Heart right ventricle (tissue), 16 donors: ENCODE results near the gene MZF1. TPM values are rescaled to one million over a fixed set of nuclear protein-coding genes. Genes with fewer than 3 reads are reported as not detected.

Experiments used
- ATAC-seq, 8 donors: fragments of 200-7000 bp; cut with Tn5 transposase; one replicate each; pipeline ENCODE4 v1.9.1; 2020; ENCODE audit warnings: mild to moderate bottlenecking in 8 of 8, moderate library complexity in 8 of 8, moderate number of reproducible peaks in 1 of 8
- DNase-seq, 2 donors: peaks; one replicate each; pipeline ENCODE4 v3.0.0-alpha.2; 2020
- H3K27ac ChIP-seq, 10 donors: fragments of 200-600 bp; sonication (generic) in 2 of 10; one replicate each; pipeline versions ENCODE4 v1.5.0 to v1.8.0; 2020 to 2022; ENCODE audit warnings: mild to moderate bottlenecking in 3 of 10
- H3K27me3 ChIP-seq, 7 donors: fragments of 200-600 bp; one replicate each; pipeline ENCODE4 v1.8.0; 2021 to 2022; ENCODE audit warnings: mild to moderate bottlenecking in 2 of 7
- H3K36me3 ChIP-seq, 9 donors: fragments of 200-600 bp; sonication (generic) in 1 of 9; one replicate each; pipeline versions ENCODE4 v1.5.0 to v1.8.0; 2020 to 2022; ENCODE audit warnings: mild to moderate bottlenecking in 2 of 9
- H3K4me1 ChIP-seq, 9 donors: fragments of 200-600 bp; sonication (generic) in 1 of 9; one replicate each; pipeline versions ENCODE4 v1.5.0 to v1.8.0; 2020 to 2022; ENCODE audit warnings: mild to moderate bottlenecking in 4 of 9
- H3K4me3 ChIP-seq, 10 donors: fragments of 200-600 bp; sonication (generic) in 2 of 10; one replicate each; pipeline versions ENCODE4 v1.5.0 to v1.8.0; 2020 to 2022; ENCODE audit warnings: mild to moderate bottlenecking in 7 of 10, moderate library complexity in 2 of 10
- H3K9me3 ChIP-seq, 11 donors: fragments of 200-600 bp in 10 of 11; sonication (generic) in 2 of 11; one replicate each; pipeline versions ENCODE4 v1.5.0 to v1.8.0; 2013 to 2022; ENCODE audit warnings: mild to moderate bottlenecking in 2 of 11, control low read depth in 1 of 11, moderate library complexity in 1 of 11
- WGBS, 2 donors: extraction: QIAGEN DNeasy Blood & Tissue Kit; methylation state at CpG; one replicate each; pipeline ENCODE4 v1.1.7; 2013; ENCODE audit warnings: inconsistent platforms in 1 of 2; 5-methylcytosine and 5-hydroxymethylcytosine counted together
- intact Hi-C, 10 donors: fragments of 100-400 bp; cut with DNase I; formaldehyde crosslinking; loops; one replicate each; pipeline versions ENCODE4 v1.11.1 to v1.14.2; 2022
- polyA plus RNA-seq, 2 donors: library from polyadenylated mRNA; stranded (reverse); fragments of 200-250 nt; gene quantifications; one replicate each; pipeline ENCODE4 v1.2.3, GENCODE V29; 2013
- total RNA-seq, 10 donors: library from RNA; stranded (reverse); fragmentation: NEBNext Ultra II Directional in 3 of 10; extraction: Animal tissue kit (Norgen Biotek cat#: 25700) in 3 of 10; gene quantifications; one replicate each; pipeline versions ENCODE4 v1.2.1 to v1.2.4, GENCODE V29; 2021 to 2023
- TF ChIP-seq, protein P1 (sequence below), 9 donors: fragments of 200-600 bp; sonication (generic) in 2 of 9; IDR thresholded peaks; one replicate each; pipeline versions ENCODE4 v1.5.0 to v1.8.0; 2021 to 2022; ENCODE audit warnings: antibody characterized with exemption in 9 of 9, mild to moderate bottlenecking in 5 of 9, moderate library complexity in 1 of 9
- donor health status: Arrhythmogenic right ventricular cardiomyopathy.
- donor health status: ischemic (EF 13 %, LVEDD 7.1; RV severe dilation, severe dysfunction).
- donor health status: healthy with polysubstance abuse.
- donor health status: DM: no; HTN: yes; CAD: no.
- donor health status: DM: no; HTN: no; CAD: no.
- donor health status: ischemic (EF 25% LVEDD 6.9; RV normal size, moderate dysfunction).
- donor health status: ischemic (EF 25% LVEDD 5.7; RV mildly dilated, moderate dysfunction).
- donor health status: healthy.
- donor health status: DM: yes; HTN: yes; CAD: no.
- donor health status: Ischemic cardiomyopathy.
- donor health status: ischemic (EF 35%, LVEDD 5.7; RV mildly dilated, moderate dysfunction).
- donor health status: nonischemic (EF 11% LVEDD 7.7; RV severe dilation, severe dysfunction).
- donor health status: DM: yes; HTN: yes; CAD: no.
- donor health status: PGD.
- donor health status: ischemic (EF 29% LVEDD 5.4; RV normal size, mild dysfunction).
- donor health status: nonischemic (EF 23%, LVEDD 6.1; RV moderate dilation, normal function).

The MZF1 gene
- total and polyA plus RNA-seq, 12 donors, result 4.4 to 28.0 (median 8.3) TPM

- ATAC-seq (peak in 1 of 8 donors; percentile 7), DNase-seq (no peak)
- Histone ChIP-seq H3K4me1 (peaks cover 0 to 11% (median 6%) of the 10 kb centered on the region in 9 donors), H3K4me3 (no peak overlapping the region), H3K36me3 (peaks cover 0 to 34% (median 10%) of the 10 kb centered on the region in 9 donors), H3K9me3 (no peaks in the 10 kb centered on the region), H3K27me3 (no peaks in the 10 kb centered on the region), H3K27ac (no peak overlapping the region)
- TF ChIP-seq, protein P1, sequence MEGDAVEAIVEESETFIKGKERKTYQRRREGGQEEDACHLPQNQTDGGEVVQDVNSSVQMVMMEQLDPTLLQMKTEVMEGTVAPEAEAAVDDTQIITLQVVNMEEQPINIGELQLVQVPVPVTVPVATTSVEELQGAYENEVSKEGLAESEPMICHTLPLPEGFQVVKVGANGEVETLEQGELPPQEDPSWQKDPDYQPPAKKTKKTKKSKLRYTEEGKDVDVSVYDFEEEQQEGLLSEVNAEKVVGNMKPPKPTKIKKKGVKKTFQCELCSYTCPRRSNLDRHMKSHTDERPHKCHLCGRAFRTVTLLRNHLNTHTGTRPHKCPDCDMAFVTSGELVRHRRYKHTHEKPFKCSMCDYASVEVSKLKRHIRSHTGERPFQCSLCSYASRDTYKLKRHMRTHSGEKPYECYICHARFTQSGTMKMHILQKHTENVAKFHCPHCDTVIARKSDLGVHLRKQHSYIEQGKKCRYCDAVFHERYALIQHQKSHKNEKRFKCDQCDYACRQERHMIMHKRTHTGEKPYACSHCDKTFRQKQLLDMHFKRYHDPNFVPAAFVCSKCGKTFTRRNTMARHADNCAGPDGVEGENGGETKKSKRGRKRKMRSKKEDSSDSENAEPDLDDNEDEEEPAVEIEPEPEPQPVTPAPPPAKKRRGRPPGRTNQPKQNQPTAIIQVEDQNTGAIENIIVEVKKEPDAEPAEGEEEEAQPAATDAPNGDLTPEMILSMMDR (IDR thresholded peaks at IDR 0.05), result no peak
- intact Hi-C loops, result no loop called here
- 76 to 86% methylated on average over 6 of the region's 6 CpGs for WGBS, 2 donors
These were observed 12.5 kb upstream of the MZF1 start for GRCh38 chr19:58585442-58586132.

- no peaks in the 10 kb centered on the region for H3K27me3 ChIP-seq
- intact Hi-C loops, result no loop called here
- peaks cover 0 to 14% (median 6%) of the 10 kb centered on the region in 9 donors for H3K4me1 ChIP-seq
- WGBS, 2 donors, result 85% methylated on average over 8 to 9 of the region's 9 CpGs
- H3K27ac ChIP-seq, result no peak overlapping the region
- no peaks in the 10 kb centered on the region for H3K9me3 ChIP-seq
- peaks cover 0 to 34% (median 10%) of the 10 kb centered on the region in 9 donors for H3K36me3 ChIP-seq
- ATAC-seq (no peak), DNase-seq (no peak)
- no peak overlapping the region for H3K4me3 ChIP-seq
- TF ChIP-seq, protein P1 (IDR thresholded peaks at IDR 0.05), result no peak
These were observed 11.6 kb upstream of the MZF1 start for GRCh38 chr19:58584498-58585441.

DNA sequence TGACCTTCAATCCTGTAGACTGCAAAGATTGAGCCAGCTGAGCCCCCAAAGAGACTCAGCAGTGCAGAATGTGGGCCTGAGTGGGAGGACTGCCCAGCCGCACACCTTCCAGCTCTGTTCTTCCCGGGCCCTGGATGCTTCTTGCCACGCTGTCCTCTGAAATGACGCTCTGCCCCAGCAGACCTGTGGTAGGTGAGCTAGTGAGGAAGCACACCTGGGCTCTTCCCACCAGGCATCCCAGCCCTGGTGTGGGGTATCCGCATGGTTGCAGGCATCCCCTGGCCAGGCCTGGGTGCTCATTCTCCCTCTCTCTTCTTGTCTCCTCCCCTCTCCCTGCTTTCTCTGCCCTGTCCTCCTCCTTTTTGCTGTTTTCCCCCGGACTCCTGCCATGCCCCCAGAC lies 9.8 kb upstream of the MZF1 start:
- Histone ChIP-seq H3K4me3 (no peak overlapping the region), H3K9me3 (no peaks in the 10 kb centered on the region), H3K27ac (no peak overlapping the region), H3K36me3 (peaks cover 0 to 42% (median 10%) of the 10 kb centered on the region in 9 donors), H3K4me1 (peaks cover 0 to 14% (median 6%) of the 10 kb centered on the region in 9 donors), H3K27me3 (no peaks in the 10 kb centered on the region)
- ATAC-seq, result no peak
- no peak for DNase-seq
- 94 to 95% methylated on average over 6 of the region's 6 CpGs for WGBS, 2 donors
- intact Hi-C loops, result no loop called here
- TF ChIP-seq, protein P1 (IDR thresholded peaks at IDR 0.05), result no peak
